C4-2B (cell line): Measurements from ENCODE around the gene PCSK5.

Source experiments
- CTCF ChIP-seq: fragments of 450-650 bp; conservative IDR thresholded peaks from 2 replicates; pipeline ENCODE4 v1.5.1; 2017; ENCODE audit warnings: mild to moderate bottlenecking
- ZFX ChIP-seq: fragments of 450-650 bp; IDR thresholded peaks from 2 replicates; pipeline ENCODE4 v1.6.1; 2017

- TF ChIP-seq CTCF (no peak), ZFX (no peak)
These were observed 141.7 kb downstream of the PCSK5 start for GRCh38 chr9:76032038-76032796.
